ENCODE results near the gene CAB39.

The CAB39 gene

DNA sequence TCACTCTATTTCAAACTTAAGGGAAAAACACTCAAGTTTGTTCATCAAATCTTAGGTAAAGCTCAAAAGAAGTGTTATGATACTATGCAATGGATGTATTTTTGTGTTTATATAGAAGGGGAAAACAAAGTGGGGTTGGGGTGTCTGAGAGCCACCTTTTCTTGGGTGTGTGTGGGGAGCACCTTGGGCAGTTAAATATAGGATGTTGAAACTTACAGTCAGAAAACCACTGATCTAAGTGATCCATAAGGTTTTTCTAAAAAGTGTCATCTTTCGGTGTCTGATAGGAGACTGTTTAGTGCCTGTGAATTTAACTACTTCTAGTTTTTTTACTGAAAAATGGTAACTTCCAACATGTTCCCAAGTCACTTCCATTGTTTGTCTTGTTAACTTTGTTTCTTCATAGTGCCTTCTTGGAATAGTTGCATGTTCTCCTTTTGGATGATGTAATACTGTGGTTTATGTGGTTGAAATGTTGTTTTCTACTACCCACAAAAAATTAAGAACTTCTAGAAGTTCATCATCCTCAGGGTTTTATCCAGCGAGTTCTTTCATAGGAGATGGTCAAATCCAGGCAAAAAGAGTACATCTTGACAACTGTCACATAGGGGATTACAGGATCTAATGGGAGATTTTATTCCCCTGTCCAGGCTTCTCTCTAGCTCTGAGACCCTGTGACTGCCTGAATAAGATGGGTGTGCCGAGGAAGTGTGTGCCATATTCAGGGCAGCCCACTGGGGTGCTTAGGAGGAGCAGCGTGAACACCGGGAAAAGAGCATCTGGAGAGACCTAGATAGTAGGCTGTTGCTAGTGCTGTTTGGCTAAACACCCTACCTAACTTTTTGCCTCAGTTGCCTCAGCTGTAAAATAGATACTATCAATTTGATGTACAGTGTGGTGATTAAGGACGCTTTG is 46.2 kb downstream of the CAB39 start:
- DNase-seq: no peak

DNA sequence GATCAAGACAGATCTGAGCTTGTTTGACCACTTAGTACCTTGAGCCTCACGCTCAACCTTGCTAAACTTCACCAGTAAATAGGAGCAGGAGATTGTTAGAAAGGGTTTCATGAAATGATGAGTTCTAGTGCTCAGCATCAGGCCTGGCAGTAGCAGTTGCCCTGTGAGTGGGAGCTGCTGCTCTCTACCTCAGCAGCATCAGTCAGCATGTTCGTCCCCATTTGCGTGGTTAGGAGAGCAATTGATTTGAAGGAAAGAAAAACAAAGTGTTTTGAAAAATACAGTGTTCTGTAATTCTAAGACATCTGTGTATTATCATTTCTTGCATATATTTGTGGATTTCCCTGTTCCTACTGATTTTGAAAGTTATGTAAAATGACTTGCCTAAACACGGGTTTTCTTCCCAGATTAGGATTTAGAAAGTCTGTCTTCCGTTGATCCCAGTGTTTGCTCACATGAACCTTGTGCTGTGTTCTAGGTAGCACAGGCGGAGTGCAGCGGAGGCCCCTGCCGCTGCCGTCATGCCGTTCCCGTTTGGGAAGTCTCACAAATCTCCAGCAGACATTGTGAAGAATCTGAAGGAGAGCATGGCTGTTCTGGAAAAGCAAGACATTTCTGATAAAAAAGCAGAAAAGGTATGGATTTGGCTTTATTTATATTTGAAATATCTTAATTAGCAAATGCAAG is 47.0 kb downstream of the CAB39 start:
- DNase-seq: no peak

DNA sequence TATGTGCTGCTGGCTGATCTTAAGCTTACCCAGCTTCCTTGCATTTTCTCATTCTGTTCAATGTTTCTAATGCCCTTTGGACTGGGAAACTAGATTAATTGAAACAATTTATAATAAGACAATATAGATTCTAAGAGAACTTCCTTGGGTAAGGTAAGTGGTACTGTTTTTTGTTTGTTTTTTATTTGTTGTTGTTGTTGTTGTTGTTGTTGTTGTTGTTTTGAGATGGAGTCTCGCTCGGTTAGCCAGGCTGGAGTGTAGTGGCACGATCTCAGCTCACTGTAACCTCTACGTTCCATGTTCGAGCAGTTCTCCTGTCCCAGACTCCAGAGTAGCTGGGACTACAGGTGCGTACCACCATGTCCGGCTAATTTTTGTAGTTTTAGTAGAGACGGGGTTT is 49.1 kb downstream of the CAB39 start:
- no peak for DNase-seq

DNA sequence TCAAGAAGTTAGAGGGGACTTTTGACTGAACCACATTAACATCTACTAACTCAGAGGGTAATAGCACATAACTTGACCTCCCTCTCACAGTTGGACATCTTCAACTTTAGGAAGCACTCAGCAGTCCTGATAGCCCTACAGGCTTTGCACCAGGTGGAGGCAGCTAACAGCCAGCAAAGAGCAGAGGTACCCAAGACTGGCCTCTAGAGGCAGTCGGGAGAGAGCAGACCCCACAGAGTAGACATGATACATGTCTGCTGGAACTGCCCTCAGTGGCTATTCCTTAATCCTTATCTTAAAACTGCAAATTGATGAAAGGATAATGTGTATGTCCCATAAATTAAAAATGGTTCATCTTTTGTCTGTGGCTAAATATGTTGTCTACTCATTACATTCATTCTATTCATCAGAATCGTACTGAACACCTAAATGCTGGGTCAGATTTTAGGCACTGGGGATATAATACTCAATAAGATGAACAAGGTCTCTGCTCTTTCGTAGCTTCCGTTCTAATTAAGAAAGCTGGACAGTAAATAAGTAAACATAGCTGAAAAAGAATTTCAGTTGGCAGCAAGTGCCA is 49.8 kb downstream of the CAB39 start:
- DNase-seq: no peak

DNA sequence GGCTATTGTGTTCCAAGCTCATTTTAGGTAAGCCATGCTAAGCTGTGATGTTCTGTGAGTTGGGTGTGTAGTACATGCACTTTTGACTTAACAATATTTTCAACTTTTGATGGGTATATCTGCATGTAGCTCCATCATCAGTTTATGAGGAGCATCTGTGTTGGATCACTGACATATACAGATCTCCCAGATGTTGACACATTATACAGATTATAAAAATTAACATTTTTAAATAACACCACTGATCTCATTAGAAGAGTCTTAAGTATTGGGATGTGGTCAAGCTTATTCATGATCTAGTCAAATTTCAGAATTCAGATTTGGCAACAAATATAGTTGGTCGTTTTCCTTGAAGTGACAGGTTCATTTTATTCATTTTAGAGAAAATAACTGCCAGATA is 51.7 kb downstream of the CAB39 start:
- no peak for DNase-seq

DNA sequence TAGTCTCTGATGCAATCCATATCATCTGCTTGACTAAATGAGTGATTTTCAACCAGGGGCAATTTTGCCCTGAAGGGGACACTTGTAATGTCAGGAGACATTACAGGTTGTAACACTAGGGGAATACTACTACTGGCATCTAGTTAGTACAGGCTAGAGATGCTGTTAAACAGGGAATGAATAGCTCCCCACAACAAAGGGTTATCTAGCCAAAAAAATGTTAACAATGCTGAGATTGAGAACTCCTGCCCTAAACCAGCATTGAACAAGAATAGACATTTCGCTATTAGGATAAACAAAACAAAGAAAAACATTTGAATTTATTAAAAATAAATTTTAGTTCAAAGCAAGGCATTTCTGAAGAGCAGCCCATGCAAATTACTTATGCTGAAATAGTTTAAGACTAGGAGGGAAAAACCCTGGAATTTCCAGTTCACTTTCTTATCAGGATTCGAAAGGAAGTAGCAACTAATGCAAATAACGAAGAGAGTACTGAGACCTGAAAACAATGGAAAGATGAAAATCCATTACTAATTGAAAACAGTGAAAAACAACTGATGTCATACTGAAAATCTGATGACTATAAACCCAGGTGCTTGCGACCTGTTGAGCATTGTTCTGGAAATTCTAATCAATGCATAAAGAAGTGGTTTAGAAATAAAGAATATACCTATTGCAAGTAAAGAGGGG is 53.1 kb downstream of the CAB39 start:
- DNase-seq: no peak

DNA sequence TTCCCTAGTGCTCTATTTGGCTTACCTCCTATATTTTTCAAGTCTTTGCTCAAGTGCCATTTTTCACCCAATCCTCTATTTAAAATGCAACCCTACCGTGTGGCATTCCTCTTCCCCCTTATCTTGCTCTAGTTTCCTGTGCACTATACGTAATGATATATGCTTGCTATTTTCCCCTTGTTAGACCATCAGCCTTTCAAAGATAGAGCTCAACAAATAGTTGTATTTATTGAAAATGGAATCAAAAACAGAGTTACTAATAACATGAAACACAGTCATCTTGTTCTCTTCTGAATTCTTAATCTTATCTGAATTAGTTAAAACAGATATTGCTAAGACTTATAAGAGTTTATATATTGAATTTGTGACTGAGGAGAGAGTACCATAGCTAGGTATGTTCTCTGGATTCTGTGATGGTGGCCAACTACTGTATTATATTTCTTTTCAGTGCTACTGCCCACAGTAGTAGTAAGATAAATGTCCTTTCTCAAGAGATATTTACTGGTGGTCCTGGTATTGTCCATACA is 55.3 kb downstream of the CAB39 start:
- DNase-seq: no peak

DNA sequence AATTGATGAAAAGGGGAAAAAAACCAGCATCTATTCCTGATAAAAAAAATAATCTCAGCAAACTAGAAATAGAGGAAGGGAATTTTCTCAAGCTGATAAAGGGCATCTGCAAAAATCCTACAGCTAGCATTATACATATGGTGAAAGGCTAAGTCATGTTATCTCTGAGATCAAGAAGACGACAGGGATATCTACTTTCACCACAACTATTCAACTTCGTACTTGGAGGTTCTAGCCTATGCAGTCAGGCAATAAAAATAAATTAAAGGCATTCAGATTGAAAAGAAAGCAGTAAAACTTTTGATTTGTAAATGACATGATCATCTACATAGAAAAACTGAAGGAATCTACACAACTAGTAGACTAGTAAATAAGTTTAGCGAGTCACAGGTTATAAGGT is 58.2 kb downstream of the CAB39 start:
- DNase-seq: no peak

DNA sequence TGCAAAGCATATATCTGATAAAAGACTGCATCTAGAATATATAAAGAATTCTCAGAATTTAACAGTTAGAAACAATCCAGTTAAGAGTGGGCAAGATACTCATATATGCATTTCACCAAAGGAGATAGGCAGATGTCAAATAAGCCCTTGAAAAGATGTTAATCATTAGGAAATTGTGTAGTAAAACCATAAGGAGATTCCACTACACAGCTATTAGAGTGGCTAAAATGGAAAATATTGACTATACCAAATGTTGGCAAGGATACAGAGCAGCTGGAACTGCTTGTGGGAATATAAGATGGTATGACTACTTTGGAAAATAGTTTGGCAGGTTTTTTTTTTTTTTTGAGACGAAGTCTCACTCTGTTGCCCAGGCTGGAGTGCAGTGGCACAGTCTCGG is 59.5 kb downstream of the CAB39 start:
- DNase-seq: no peak

DNA sequence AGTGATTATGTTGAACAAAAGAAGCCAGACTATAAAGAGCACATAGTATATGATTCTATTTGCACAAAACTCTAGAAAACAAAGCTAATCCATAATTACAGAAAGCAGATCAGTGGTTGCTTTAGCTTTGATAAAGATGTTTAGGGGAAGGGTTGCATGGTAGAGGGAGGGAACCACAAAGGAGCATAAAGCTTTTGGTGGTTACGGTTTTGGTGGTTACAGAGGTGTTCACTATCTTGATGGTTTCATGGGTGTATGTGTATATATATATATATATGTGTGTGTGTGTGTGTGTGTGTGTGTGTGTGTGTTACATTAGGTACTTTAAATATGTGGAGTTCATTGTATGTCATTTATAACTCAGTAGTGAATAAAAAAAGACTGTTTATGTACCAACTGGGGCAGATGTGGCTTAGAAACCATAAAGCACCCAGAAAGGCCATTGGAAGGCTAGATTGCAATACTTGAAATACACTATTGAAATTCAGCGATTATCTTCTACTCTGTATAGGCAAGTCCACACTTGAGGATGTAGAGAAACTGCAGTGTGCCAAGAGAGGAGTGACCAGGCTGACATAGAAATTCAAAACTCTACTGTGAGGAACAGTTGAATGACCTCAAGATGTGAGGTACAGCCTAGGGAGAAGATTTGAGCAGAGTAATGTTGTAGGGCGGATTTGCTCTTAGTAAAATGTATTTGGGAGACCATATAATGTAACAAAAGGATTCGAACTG is 60.6 kb downstream of the CAB39 start:
- DNase-seq: no peak

DNA sequence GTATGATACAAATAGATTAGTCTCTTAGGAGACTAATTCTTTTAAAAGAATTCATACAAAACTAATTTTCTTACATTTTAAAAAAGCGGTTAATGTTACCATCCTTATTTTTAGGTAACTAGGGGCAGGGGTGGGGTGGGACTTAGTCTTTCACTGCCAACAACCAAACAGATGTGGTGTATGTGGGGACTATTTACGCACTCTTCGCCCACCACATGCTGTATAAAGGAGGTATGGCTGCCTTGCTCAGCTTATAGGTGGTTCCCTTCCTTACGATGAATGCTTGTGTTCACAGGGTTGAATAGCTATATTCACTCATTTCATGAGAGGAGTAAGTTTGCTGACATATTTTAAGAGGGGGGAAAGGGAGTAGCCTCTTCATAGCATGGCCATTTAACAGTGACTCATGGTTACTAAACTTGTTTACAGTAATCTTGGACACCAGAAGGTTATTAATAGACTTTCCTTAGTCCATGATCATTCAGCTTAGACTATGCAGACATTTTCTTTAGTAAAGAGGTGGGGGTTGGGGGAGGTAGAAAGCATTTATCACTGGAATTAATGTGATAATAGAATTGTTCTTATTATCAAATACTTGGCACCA is 61.8 kb downstream of the CAB39 start:
- no peak for DNase-seq

DNA sequence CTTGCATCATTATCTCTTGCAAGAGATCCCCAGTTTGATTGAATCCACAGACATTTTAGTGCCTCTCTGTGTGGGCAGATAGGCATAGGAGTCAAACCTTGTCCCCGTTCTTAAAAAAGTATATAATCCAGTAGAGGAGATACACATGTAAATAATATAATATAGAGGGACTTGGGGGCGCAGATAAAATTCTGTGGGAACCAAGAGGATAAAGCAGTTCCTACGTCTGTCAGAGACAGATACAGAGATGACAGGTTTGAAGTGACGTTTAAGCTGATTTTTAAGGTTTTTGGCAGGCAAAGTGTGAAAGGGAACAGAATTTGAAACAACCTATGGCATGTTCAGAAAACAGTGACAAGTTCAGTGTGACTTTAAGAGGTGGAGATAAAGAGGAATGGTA is 63.1 kb downstream of the CAB39 start:
- DNase-seq: no peak

DNA sequence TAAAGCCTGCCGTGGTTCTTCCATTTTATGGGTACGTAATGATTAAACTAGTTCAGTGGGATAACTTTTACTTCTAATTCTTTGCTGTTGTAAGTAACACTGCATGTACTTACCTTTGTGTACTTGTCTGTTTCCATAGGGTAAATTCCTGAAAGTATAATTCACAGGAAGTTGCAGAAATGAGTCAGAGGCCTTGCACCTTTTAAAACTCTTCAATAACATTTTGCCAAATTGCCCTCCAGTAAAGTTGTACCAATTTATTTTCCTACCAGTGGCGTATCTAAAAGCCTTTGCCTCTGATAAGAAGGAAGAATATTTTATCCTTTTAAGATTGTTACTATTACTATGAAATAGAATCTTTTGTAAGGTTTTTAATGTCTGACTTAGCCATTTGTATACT is 65.1 kb downstream of the CAB39 start:
- no peak for DNase-seq

DNA sequence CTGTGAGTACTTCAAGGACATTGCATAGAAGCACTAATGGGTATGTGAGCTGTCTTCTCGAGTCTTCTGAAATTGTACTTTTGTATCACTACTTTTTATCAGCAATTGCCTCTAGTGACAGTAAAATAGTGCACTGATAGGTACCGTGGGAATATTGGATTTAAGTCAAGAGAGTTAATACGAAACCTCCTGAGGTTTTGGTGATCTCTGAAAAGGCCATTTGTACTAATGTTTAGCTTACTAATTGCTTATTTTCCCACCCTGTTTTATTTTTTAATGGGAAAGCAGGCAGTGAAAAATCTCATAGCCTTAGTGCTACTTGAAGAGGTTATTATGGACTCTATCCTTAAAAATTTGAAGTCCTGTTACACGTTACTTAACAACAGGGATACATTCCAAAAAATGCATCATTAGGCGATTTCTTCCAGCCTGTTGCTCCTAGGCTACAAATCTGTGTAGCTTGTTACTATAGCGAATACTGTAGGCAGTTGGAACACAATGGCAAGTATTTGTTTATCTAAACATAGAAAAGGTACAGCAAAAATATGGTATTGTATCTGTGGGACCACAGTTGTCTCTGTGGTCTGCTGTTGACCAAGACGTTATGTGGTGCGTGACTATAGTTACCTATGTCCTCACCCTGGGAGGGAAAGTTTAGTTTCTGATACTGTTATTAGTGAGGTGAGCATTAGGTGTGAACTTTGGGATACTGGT is 65.9 kb downstream of the CAB39 start:
- no peak for DNase-seq

DNA sequence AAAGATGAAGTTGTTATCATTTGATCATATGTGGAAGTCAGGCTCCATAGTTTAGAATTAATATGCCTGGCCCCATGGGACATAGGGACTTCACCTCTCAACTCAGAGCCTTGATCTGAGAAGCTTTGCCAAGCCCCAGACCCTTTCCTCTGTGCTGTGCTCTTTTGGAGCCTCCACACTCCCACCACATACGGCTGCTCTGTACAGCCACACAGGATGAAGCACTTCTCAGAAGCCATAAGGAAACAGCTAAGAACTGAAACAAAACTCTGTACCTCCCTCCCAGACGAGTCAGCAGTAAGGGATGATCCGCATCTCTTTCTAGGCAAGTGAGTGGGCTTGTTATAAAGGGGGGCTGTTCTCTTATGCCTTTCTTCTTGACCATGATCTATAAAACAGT is 66.5 kb downstream of the CAB39 start:
- DNase-seq: no peak

DNA sequence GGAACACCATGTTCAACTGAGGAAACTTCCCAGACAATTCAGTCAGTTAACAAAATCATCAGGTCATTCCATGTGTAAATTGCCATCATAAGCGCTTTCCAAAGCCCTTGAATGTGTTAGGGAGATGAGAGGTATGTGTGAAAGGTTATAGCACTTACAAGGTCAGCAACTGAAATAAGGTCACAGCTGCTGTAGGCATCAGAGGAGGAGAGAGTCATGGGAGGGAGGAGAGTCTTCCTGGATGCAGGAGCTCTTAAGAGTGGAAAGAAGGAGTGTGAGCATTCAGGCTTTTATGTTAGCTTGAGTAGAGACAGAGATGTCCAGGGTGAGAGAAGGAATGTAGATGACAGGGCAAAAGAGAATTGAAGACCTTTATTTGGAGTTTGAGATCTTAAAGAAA is 67.0 kb downstream of the CAB39 start:
- no peak for DNase-seq

DNA sequence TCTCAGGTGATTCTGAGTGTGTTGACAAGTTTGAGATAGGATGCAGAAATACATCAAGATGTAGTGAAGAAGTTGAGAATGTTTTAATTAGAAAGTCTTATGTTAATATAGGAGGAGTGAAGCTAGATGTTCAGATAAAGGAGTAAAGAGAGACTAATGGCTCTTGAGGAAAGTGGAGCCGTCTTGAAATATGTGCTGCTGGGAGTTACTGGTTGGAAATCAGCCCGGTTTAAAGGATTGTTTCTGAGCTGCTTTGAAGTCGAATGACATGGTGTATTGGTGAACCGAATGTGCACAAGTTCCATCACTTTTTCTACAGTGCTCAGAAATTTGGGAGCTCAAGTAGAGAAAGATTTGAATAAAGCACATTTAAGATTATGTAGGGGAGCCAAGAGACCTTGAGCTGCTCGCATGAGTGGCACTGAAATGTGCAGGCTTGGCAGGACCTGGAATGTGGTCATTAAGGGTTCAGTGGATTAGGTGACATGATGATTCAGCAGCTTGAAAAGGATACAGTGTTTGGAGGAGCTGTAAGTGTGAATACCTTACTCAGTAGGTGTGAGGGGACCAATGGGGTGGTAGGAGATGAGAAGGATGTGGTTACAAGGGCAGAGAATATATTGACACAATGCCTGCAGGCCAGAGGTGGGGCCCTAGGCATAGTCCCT is 68.6 kb downstream of the CAB39 start:
- no peak for DNase-seq

DNA sequence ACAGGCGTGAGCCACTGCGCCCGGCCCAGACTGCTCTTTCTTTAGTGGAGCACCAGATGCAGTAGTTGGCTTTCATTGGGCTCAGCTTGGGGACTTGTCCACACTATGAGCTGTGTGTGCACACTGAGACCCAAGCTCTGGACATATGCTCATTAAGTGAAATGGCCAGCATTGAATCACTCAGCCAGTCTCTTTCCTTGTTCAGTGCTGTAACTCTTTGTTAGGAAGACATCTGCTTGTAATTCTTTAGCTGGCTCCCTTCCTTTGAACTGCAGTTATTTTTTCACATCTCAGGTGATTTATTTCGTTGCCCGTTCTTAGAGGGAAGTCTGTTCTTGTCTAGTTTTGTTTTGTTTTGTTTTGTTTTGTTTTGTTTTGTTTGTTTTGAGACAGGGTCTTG is 70.5 kb downstream of the CAB39 start:
- DNase-seq: no peak

DNA sequence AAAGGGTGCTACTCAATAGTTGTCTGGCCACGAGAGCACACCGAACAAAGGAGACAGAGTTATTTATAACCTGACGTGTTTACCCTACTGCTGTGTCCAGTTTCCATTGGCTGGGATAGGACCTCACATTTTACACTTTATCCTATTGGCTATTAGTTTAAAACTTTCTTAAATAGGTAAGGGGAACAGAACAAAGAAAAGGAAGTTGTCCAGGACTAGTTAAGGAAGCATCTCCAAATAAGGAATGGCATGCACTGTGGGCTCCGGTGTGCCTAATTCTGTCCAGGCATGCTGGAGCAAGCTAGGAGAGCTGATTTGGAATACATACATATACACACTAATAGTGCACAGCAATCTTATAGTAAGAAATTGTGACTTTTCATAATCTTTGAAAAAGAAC is 72.2 kb downstream of the CAB39 start:
- no peak for DNase-seq

DNA sequence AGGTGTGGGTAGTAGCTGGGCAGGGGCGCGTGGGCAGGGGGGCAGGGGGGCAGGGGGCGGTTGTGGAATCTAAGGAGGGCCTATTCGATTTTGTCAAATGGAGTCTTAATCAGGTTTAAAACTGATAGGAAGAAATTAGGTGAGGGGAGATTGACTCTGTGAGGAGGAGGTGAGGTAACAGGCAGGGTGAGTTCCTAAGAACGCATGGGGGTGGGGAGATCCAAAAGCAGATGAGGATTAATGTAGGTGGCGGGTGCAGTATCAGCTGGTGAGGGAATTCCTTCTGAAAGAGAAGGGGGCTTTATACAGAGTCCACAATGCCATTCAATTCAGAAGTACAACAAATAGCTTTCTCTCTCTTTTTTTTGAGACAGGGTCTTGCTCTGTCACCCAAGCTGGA is 72.7 kb downstream of the CAB39 start:
- no peak for DNase-seq

DNA sequence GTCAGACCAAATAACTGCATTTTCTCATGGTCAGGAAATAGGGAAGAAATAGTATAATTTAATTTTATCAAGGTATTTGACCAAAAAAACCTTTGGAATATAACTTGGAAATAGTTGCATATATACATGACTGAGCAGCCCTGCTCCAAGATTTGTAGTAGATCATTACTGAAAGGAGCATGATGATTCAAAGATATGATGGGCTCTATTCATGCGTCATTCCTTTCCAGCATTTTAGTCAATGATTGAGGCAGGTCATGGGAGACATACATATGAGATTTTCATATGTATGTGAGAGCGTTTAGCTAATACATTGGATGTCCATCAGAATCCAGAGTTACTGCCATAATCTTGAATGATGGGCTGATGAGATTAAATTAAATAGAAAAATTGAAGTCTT is 74.5 kb downstream of the CAB39 start:
- DNase-seq: no peak
